HG03521 (cell line): ENCODE measurements around the gene ICAM2.
"Not testable (repeated sequence)": the region's sequence is repeated elsewhere in the genome, so short reads cannot be mapped to it uniquely, and the experiment has no call there.

Source experiments
- ATAC-seq: cut with Tn5 transposase; IDR thresholded peaks from one replicate; pipeline ENCODE4 v1.9.1; 2021; ENCODE audit warnings: mild to moderate bottlenecking, moderate library complexity; ENCODE audit not compliant: unreplicated experiment

Gene ICAM2

GRCh38 chr17:64015447-64015846 lies 5.0 kb downstream of the ICAM2 start:
- no peak for ATAC-seq

- ATAC-seq = no peak
Measured at GRCh38 chr17:64009571-64010402, 10.6 kb downstream of the ICAM2 start.

GRCh38 chr17:64008830-64009229 lies 11.6 kb downstream of the ICAM2 start:
- no peak for ATAC-seq

GRCh38 chr17:64008346-64008745 lies 12.1 kb downstream of the ICAM2 start:
- ATAC-seq = no peak

GRCh38 chr17:64007838-64008282 lies 12.6 kb downstream of the ICAM2 start:
- ATAC-seq = no peak

GRCh38 chr17:64007089-64007837 lies 13.2 kb downstream of the ICAM2 start:
- not testable (repeated sequence) for ATAC-seq

- no peak for ATAC-seq
Measured at GRCh38 chr17:64006361-64007088, 13.9 kb downstream of the ICAM2 start.

- ATAC-seq = no peak
Measured at GRCh38 chr17:64005734-64006167, 14.7 kb downstream of the ICAM2 start.

- no peak for ATAC-seq
Measured at GRCh38 chr17:64004903-64005733, 15.3 kb downstream of the ICAM2 start.

GRCh38 chr17:64004218-64004770 lies 16.1 kb downstream of the ICAM2 start:
- ATAC-seq = no peak

- no peak for ATAC-seq
Measured at GRCh38 chr17:64003526-64004121, 16.8 kb downstream of the ICAM2 start.

- ATAC-seq = no peak
Measured at GRCh38 chr17:64002658-64003525, 17.5 kb downstream of the ICAM2 start.

- no peak for ATAC-seq
Measured at GRCh38 chr17:64001763-64002529, 18.5 kb downstream of the ICAM2 start.

GRCh38 chr17:64001091-64001579 lies 19.3 kb downstream of the ICAM2 start:
- no peak for ATAC-seq

GRCh38 chr17:63999680-64000531 lies 20.5 kb downstream of the ICAM2 start:
- no peak for ATAC-seq

- no peak for ATAC-seq
Measured at GRCh38 chr17:63998721-63999679, 21.4 kb downstream of the ICAM2 start.
